Measurements from ENCODE around the gene TRIM52.
"Not testable (repeated sequence)": the region's sequence is repeated elsewhere in the genome, so short reads cannot be mapped to it uniquely, and the experiment has no call there.

GRCh38 chr5:181282415-181282814, 21.5 kb upstream of the TRIM52 start:
- not testable (repeated sequence) for TF ChIP-seq CTCF, POLR2A (IDR thresholded peaks at IDR 0.05)
